Measurements from ENCODE around the gene PRICKLE2.

The PRICKLE2 gene

DNA sequence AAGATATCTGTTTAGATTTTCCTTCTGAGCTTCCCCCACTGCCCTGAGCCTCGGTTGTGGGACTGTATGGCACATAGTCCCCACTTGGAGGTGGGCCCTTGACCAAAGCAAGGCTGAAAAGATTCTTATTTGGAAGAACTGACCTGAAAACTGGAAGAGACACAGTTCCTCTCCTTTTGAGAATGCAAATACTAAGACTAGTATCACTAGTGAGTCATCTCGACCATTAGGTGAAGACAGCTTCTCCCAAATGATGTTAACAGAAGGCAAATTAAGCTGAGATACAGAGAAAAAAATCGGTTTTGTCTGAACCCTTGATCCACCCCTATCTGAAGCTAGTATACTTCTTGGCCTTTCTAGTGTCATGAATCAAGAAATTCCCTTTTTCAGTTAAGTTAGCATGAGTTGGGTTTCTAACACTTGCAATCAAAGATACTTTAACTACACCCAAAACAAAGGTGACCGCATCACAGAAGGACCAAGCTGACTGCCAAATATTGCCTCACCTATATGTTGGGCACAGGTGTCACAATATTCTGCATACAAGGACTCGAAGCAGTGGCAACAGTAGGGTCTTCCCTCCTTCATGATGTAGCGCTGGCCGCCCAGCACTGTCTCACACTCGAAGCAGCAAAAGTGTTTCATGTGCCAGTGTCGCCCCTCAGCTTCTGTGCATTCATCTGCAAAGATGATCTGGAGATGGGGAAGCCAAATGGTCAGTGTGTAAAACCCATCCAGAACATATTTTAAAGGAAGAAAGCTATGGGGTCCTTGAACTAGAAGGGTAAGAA, 72.4 kb downstream of the PRICKLE2 start:
- DNase-seq: no peak

DNA sequence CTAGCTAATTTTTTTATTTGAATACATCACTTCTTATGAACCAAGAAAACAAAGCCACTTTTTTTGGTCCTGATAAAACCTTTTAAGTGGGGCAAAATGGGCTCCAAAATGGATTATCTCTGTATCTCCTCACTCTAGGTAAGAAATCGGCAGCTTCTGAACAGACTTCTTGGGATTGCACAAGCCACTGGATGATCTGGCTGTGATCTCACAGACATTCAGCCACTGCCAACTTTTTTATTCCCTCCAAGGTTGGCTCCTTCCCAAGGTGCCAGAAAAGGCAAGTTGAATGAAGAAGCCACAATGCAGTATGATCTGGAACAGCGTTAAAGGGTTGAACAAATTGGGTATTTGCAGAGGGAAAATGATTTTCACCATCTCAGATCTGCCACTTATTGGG, 73.2 kb downstream of the PRICKLE2 start:
- DNase-seq: no peak

DNA sequence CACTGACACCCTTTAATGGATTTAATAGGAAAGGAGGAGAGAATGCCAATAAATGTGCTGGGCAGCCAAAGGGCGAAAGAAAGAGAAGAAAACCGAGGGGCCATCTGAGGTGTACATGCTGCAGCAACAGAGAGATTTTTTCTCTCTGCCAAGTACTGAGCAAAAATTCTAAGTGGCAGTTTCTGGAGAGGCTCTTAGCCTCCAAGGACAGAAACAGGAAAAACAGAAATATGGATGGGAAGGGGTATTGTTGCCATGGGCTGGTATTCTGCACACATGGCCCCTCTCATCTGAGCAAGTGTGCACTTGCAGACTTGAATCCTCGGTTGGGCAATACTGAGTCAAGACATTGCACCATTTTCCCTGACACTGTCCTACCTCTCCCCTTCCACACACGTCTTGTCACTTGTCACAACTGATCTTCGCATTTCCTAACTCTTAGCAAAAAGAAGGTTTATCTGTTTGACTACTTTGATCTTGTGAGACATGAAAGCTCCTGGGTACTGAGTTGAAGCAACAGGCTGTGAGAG, 73.9 kb downstream of the PRICKLE2 start:
- no peak for DNase-seq

DNA sequence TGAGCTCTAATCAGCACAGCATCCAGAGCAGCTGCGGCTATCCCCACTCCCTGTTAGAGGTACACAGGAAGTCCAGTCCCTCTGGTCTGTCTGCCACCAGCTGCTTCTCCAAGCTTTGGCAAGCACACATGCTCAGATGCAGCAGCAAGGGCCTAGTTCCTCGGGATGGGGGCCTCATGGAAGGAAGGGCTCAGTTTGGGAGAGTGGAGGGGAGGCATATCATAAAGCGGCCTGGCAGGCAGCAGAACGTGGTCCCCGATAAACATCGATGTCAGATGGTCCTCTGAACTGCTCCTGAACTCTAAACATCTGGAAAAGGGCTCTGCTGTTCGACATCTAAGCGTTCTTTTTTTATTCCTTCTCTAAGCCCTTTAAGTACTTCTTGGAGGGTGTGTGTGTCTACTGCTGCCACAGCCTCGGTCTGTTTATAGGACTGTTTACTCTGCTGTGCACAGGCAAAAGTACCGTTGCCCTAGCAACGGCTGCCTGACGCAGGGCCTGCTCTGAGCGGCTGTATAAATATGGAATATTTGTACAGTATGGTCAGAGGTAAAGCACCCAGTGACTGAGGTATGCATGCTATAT, 74.6 kb downstream of the PRICKLE2 start:
- DNase-seq: no peak

DNA sequence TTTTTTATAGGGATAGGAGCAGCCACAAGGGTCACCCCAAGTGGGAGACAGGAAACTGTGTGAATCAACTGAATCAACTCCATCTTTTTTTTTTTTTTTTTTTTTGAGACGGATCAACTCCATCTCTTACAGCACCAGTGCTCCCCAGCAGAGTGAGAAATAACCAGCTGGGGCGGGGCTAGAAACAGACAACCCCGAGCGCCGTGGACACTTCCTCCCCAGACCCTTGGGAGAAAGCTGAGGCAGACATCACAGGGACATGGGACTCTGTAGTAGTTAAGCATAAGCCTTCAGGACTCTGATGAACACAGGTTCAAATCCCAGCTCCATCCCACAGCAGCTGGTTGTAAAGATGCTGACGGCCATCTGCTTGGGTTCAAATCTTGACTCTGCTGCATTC, 75.4 kb downstream of the PRICKLE2 start:
- no peak for DNase-seq

DNA sequence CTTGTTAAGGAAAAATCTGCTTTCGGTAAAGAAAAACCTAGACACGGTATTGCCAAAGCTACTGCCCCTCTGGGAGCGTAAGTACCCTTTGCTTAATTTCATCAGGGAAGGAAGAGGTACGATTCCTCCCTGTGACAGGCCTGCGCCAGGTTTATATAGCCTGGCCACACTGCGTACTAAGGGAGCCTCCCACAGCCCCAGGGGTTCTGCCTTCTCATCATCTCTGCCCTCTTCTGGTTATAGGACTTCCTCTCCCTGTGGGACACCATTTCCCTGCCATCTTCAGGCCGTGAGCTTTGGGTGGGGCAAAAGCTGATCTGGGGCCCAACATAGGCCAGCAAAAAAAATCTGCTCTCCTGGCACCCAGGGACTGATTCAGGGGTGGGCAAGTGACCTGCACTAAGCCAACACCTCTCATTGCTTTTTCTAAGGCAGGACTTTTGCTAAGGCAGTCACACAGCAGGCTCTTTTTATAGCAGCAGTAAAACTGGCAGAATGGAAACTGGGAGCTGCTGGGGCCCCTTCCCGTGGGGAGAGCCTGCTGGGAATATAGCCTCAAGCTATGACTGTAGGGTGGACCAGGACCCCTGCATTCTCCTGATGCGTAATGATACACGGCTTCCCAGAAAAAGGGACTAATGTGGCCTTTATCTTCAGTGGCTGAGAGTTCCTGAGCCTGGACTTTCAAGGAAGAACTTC, 76.2 kb downstream of the PRICKLE2 start:
- DNase-seq: no peak

DNA sequence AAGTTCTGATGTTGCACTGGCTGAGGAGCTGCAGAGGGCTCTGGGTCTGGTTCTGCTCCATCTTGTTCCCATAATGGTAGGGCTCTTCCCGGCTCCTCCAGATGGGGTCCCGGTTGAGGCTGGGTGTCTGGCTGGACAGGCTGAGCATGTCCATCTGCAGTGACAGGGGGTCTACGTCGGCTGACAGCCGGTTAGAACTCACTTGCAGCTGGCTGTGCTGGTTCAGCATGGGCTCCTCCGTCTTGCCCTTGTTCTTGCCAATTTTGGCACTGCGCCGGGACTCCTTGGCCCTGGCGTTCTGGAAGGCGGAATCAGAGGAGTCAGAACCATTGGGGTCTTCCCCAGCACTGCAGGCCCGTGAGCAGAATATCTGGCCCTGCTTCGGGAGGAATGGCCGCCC, 78.1 kb downstream of the PRICKLE2 start:
- DNase-seq: no peak

DNA sequence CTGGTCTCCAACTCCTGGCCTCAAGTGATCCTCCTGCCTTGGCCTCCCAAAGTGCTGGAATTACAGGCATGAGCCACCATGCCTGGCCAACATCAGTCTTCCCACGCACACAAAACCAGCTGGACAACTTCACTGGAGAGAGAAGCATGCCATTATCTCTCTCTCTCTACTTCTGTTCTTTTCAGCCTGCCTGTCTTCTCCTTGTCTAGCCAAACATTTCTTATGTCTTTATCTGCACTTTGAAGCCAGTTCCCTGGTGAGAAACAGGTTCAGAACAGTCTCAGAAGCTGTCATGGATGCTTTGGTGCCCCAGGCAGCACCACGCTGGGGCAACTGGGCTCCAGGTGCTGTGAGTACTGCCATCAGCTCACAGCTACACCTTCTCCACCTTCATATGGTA, 79.8 kb downstream of the PRICKLE2 start:
- no peak for DNase-seq

DNA sequence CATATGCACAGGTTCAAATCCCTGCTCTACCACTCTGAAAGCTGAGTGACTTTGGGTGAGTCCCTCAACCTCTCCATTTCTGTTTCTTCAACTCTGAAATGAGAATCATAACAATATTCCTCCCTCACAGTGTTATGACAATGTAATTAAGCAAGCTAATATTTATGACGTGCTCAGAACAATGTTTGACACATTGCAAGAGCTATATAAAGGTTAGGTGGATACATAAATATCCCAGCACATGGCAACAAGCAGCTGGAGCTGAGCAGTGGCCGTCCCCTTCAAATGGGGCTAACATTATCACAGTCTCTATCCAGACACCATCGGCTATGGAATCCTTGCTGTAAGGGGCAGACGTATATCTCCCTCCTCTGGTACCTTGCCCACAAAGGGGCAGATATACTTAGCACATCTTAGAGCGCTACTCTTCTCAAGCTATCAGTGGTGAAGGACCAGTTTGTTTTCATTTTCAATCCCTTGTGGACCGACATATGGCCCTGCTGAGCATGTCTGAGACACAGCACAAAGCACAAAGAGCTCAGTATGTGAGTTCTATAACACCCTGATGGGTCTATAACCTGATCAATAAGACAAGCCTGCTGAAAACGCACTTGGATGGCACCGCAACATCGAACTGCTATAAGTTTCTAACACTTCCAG, 80.9 kb downstream of the PRICKLE2 start:
- DNase-seq: no peak

DNA sequence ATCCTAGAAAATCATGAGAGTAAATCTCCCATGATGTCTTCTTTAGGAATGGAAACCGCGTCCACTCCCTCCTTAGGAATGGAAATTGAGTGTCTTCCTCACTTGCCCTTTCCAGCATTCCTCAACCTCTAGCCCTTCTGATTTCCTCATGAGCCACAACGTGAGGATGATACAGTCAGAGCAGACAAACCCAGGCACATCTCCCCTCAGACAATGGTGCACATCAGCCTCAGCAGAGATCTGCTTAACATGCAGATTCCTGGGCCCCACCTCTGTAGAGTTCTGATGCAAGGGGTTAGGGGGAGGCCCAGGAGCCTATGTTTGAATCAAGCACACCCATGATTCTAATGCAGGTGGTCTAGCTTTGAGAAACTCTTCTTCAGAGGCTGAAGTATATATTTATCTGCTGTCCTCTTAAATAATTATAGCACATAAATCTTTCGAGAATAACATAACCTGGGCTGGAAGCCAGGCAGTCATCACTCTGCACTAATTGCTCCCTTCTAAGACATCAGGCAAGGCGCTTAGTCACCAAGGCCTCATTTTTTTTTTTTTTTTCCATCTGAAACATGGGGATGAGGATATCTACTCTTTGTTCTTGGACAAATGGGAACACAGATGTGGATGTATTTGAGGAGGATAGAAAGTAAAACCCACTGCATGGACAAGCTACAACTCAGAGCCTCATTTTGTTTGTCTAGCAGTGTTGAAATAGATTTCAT, 81.7 kb downstream of the PRICKLE2 start:
- DNase-seq: no peak

DNA sequence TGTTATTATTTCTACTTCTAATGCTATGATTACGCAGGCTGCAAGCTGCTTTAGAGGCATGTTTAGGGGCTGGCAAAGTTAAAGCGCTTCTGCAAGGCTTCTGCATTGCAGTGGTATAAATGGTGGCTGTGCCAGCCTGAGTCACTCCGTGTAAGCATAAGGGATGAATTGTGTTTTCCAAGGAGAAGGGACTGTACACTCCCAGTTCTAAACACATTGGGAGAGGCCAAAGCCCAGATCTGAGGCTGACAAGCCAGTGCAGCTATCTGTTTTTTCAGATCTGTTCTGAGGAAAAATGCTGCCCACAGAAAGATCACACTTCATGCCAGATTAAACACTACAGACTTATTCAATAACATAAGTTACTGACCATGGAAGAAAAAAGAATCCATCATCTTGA, 83.8 kb downstream of the PRICKLE2 start:
- DNase-seq: no peak

DNA sequence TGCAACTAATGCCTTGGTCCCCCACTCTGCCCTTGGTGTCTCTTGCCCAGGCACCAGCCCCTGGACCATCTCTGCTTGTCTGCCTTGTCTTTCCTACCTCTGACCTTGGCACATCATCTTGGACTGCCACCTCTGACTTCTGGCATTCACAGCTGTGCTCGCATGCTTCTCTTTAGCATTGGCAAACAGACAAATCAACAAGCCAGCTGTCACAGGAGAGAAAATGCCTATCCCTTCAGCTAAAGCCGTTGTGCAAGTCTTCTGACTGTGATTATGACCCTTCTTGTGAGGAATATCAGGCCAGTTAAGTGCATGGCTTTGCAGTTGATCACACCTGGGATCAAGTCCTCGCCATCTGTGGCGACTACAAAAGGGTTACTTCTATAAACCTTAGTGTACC, 84.6 kb downstream of the PRICKLE2 start:
- no peak for DNase-seq

DNA sequence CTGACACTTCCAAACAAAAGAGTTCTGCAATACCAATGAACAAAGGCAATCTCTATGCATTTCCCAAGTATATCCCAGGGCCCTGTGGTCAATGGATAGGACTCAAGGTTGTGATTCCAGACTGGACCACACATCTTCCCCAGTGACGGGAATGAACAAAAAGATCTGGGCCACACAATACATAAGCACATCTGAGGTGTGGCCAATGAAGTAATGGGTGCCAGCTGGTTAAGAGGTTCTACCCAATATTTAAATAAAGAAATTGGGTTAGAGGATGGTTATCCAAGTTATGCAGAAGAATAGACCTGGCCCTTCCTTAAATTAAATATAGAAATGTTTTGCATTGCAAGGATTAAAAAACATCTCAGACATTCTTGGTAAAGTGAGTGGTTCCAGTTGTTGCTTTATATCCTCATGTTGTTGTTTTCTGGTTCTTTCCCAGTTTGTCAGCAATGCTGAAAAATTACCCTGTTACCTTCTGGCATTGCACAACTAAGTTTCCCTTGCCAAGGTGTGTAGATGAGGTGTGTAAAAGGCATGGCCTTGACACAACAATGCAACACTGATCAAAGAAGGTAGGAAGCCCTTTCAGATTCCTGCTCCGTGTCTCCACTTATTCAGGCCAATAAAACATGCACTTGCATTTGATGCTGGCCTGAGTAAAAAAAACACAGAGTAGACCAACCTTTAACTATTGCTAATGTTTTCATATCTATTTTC, 86.5 kb downstream of the PRICKLE2 start:
- DNase-seq: no peak

DNA sequence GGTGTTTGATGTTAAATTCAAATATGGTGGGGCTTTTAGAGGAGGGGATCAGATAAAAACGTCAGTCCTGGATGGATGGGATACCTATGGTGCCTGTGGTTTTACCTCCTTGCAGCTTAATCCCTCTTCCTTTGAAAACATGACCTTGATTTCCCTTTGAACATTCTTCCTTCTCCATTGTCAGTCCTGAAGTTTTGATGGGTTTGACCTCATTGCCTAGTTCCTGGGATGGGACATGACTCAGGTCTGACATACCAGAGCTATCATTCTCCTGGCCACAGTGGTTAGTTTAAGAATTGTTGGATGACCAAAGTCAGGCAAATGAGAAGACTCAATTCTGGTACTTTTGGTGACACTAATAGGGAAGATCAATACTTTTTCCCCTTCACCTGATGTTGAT, 87.2 kb downstream of the PRICKLE2 start:
- no peak for DNase-seq

DNA sequence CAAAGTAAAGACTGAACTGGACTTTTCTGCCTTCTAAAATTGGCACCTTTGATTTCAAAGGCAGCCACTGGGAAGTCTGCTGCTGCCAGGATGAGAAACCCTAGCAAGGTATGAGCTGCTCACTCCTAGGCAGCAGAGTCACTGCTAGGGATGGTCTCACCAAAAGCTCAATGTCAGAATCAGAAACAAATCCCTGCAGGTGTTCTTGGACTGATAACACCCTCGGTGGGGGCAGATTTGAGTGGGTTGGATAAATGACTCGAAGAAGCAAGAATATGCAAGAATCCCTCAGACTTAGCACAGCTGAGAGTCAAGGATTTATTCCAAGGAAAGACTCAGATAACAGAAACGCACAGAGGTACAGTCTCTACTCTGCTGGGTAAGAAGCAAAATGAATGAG, 90.4 kb downstream of the PRICKLE2 start:
- DNase-seq: no peak

DNA sequence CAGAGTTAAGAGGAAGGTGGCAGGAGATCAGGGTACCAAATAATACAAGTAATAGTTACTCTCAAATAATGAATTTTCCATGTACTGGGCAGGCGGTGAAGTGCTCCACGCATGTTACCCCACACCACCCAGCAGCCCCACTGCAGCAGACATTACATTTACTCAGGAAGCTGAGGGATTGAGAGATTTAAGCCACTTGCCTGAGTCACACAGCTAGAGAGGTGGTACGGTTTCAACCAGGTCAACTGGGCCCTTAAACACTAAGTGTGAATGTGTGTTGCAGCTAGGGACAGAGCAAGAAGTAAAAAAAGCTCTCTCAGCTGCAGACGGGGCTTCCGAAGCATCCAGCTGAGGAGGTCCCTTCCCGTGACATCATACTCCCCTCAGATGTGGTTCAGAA, 91.3 kb downstream of the PRICKLE2 start:
- DNase-seq: no peak

DNA sequence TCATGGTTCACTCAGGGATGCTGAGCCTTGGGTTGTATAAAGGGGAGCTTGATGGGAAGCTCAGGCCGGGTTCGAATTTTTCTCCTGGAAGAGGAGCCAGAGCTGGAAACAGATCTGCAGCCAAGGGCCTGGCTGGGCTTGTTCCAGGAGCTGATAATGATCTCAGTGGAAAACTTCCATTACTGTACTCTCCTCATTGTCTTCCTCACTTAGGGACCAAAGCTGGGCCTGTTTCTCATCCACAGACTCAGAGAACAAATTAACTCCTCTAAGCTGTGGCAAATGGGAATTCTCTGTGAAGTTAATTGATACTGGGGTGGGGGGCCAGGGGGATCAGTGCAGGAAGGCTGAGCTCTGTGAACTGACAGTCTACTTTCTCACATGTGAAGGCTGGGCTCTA, 92.0 kb downstream of the PRICKLE2 start:
- no peak for DNase-seq

DNA sequence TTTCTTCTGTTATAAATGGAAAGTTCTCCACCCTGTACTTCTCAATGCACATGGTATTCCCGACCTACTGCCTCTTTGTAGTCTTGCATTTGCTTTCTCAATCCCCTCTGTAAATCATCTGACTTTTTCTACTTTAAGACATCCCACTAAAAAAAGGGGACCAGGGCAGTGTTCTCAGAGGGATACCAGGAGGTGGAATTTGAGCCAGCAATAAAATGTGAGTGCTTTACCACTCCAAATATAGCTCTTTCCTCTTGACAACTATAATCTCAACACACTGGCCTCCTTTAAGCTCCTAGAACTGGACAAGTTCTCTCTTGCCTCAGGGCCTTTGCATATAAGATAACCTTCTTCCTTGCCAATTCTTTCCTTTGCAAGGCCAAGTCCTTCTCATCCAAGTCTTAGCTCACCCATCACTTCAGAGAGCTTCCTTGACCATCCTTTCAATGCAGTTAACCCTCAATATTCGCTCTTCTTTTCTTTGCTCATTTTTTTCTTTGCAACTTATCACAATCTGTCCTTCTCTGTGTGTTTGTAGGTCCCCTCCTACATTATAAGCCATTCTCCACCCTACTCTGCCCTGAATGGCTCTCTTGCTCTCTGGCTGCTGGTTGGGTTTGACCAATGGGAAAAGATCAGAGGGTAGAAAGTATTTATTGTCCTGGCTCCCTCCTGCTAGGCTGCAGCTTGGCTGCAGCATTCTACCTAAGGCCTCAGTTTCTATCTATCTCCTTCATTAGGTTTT, 93.4 kb downstream of the PRICKLE2 start:
- DNase-seq: no peak

DNA sequence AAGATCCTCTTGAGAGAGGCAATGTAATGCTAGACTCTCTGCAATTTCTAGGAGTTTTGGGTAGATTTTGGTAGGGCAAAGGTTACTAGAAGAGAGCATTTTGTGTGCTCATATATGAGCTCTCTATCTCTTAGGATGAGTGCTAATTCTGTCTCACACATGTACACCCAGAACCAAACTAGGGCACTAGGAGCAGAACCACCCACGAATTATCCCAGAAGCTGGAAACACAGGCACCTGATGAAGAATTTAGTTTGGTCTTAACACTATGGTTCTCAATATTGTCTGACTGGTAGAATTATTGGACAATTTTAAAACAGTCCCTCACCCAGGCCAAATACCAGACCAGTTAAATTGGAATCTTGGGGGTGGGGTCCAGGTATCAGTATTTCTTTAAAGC, 94.8 kb downstream of the PRICKLE2 start:
- no peak for DNase-seq

DNA sequence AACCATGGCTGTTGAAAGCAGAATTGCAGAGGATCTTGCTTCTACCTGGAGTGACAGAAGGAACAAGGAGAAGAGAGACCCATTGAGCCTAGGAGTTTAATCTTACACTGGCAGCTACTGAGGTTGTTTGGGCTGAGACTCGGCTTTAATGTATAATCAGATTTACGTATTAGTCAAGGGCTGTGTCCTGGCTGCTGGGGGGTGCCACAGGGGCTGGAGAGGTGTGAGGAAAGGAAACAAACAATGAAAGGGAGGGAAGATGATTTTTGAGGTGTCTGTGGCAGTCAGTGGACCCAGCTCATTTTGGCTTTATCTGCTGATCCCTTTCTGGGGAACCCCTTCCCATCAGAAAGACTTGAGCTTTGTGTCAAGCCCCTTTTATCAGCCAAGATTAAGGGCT, 95.7 kb downstream of the PRICKLE2 start:
- DNase-seq: no peak

DNA sequence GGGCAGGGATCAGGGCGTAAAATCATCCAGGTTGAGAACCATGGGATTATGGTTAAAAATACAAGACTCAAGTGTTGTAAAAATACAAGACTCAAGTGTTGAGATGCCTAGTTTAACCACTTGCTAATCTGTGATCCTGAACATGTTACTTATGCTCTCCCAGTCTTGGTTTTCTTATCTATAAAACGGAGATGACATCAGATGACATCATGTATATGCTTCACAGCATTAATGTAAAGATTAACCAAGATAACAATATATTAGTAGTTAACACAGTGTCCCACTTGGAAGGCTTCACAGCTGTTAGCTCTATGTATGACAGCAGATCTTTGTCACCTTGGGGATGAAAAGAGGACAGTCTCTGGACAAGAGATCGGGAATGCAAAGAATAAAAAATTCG, 96.2 kb downstream of the PRICKLE2 start:
- DNase-seq: no peak
